Mesodermal cell (in vitro differentiated cells): ENCODE measurements around the gene CTSL.

Source experiments
- H3K27ac ChIP-seq: 2 replicates; pipeline ENCODE4 v1.7.0; 2013; ENCODE audit warnings: mild to moderate bottlenecking, low read depth, low read length, moderate library complexity; ENCODE audit not compliant: severe bottlenecking
- H3K36me3 ChIP-seq: 2 replicates; pipeline ENCODE4 v1.7.1; 2013; ENCODE audit warnings: mild to moderate bottlenecking, low read length, moderate library complexity; ENCODE audit not compliant: control insufficient read depth, insufficient read depth
- H3K4me1 ChIP-seq: one replicate; pipeline ENCODE4 v1.7.1; 2013; ENCODE audit warnings: mild to moderate bottlenecking, low read length; ENCODE audit not compliant: insufficient read depth, control insufficient read depth, poor library complexity, severe bottlenecking
- H3K4me3 ChIP-seq: 2 replicates; pipeline ENCODE4 v1.7.0; 2013; ENCODE audit warnings: low read length, control low read depth, mild to moderate bottlenecking; ENCODE audit not compliant: insufficient read depth, poor library complexity, severe bottlenecking; ENCODE audit errors: extremely low read depth
- H3K9me3 ChIP-seq: 2 replicates; pipeline ENCODE4 v1.7.1; 2013; ENCODE audit warnings: mild to moderate bottlenecking, low read length, moderate library complexity; ENCODE audit not compliant: control insufficient read depth
- WGBS, 2 experiments: methylation state at CpG; one replicate each; pipeline ENCODE4 v1.1.5; 2013; ENCODE audit warnings: missing lambda C conversion rate in 2 of 2; ENCODE audit not compliant: insufficient coverage in 2 of 2; 5-methylcytosine and 5-hydroxymethylcytosine counted together

Gene CTSL

DNA sequence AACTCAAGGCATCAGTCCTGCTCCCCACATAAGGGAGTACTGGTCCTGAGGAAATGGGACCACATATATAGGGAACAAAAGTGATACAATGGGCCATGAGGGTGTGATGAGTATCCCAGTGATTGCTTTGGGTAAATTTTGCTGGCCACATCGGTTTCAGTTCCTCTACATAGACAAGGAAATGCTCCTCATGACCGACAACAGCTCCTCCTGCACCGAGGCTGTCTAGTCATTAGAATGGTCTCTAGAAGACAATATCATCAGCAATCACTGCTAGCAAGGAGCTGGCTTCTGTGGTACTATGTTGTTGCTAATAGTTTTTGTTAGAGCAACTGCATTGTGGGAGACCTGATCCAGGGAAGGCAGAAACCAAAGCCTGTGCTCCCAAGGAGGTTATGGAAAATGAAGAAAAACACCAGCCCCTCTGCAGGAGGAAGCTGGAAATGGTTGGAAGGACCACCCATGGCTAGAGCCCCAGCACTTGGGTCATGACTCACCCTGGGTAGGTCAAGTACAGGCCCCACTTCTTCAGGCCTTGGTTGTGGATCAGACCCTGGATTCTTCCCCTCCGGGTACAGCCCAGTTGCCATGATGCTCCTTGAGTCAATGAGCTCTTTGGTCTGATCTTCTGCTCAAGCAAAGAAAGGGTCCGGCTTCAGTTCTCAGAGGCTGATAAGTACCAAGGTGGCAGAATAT lies 3.4 kb upstream of the CTSL start:
- H3K4me1 ChIP-seq, result no peaks in the 10 kb centered on the region
- WGBS, 2 experiments, result 93 to 97% methylated on average over 3 to 4 of the region's 5 CpGs

DNA sequence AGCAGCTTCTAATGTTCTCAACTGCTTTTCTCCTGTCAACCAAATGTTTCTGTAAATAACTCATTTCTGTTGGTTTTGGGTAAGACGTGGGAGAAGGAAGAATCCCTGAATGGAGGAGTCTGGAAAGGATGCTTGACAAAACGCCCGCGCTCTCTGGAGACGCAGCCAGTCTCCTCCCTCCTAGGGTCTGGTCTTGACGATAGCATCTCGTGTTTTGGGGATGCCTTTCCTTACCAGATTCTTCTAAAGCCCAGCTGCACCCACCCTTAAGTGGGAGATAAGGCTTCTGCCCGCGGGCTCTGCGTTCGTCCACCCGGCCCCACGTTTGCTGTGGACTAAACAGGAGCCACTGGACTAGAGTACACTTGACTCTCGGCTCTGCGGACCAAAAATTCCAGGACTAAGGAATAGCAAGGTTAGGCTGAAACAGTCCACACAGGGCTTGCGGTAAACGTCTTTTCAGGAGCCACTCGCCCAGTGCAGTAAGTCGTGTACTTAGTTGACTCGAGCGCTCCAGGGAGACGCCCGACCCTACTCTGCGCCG lies 491 bp upstream of the CTSL start:
- no peaks in the 10 kb centered on the region for H3K9me3 ChIP-seq
- H3K4me3 ChIP-seq, result peak overlapping the region; percentile 61
- peaks cover 26% of the 10 kb centered on the region for H3K36me3 ChIP-seq
- no peaks in the 10 kb centered on the region for H3K4me1 ChIP-seq
- peak overlapping the region; percentile 92 for H3K27ac ChIP-seq
- WGBS, 2 experiments, result 1% methylated on average over 13 to 24 of the region's 25 CpGs

More for the DNA sequence above, 3.4 kb upstream of the CTSL start:
- Histone ChIP-seq H3K9me3 (no peaks in the 10 kb centered on the region), H3K27ac (no peak overlapping the region), H3K36me3 (no peaks in the 10 kb centered on the region), H3K4me3 (no peak overlapping the region)

DNA sequence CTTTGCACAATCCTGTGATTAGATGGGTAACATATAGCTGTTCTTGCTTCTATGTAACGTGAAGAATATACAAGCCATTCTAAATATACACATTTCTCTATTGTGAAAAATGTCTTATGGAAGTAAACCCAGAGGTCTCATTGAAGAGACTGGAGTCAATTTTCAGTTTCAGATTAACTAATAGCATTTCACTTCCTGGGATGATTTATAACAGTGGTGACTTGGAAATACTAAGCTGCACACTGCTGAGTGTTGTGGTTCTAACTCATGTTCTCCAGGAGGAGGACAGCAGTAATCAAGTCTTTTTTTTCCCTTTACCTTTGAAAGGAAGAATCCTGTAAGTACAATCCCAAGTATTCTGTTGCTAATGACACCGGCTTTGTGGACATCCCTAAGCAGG lies 3.3 kb downstream of the CTSL start:
- peaks cover 42% of the 10 kb centered on the region for H3K36me3 ChIP-seq
- H3K27ac ChIP-seq, result no peak overlapping the region
- H3K9me3 ChIP-seq, result no peaks in the 10 kb centered on the region
- no peak overlapping the region for H3K4me3 ChIP-seq
- WGBS, 2 experiments, result 70 to 100% methylated on average over 1 of the region's 2 CpGs
- H3K4me1 ChIP-seq, result no peaks in the 10 kb centered on the region

DNA sequence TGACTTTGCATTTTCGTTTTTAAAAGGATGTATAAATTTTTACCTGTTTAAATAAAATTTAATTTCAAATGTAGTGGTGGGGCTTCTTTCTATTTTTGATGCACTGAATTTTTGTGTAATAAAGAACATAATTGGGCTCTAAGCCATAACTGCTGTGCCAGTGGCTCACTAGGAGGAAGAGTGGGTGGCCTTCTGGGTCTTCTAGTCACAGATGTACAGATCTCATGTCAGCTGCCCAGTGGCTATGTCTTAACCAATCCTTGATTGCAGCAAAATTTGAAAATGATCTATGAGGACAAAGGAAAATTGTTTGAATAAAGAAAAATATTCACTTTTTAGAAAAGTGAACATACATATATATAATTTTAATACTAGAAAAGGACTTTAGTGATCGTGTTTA lies 5.4 kb downstream of the CTSL start:
- Histone ChIP-seq H3K4me3 (no peak overlapping the region), H3K9me3 (no peaks in the 10 kb centered on the region), H3K4me1 (no peaks in the 10 kb centered on the region), H3K36me3 (peaks cover 42% of the 10 kb centered on the region), H3K27ac (no peak overlapping the region)
- 100% methylated on average over 1 of the region's 2 CpGs; no CpG with 5 or more reads in 1 of the 2 experiments for WGBS, 2 experiments

DNA sequence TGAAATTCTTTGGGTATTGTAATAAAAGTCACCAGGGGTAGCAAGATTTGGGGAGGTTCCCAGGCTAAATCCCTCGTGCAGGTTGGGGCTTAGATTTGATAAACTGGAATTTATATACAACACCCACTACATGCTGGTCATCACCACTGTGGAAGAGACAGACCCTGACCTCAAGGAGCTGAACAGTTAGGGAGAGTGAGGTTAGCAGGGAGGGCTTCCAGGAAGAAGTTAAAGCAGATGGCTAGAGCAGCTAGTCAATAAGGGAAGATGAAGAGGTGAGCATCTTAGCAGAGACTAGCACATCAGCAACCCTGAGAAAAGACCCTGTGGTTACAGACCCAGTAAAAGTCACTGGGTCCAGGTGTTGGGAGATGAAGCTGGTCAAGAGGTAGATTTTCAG lies 6.4 kb downstream of the CTSL start:
- no CpG with 5 or more reads among the region's 1 CpG for WGBS, 2 experiments
- Histone ChIP-seq H3K9me3 (no peaks in the 10 kb centered on the region), H3K4me1 (no peaks in the 10 kb centered on the region), H3K4me3 (no peak overlapping the region), H3K27ac (no peak overlapping the region), H3K36me3 (peaks cover 42% of the 10 kb centered on the region)

DNA sequence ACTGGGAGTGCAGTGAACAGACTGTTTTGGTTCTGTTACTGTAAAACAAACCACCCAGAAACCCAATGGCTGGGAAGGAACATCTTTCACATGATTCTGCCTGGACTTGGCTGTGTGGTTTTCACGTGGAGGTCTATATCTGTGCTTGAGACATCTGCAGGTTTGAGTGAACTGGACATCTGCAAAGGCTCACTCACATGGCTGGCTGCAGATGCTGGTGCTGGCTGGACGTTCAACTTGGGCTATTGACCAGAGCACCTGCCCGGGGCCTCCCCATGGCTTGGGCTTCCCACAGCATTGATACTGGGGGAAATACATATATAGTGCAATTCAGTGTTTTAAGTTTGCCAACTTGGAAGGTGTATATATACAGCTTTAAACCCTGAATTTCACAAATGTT lies 6.8 kb downstream of the CTSL start:
- Histone ChIP-seq H3K4me1 (no peaks in the 10 kb centered on the region), H3K36me3 (peaks cover 41% of the 10 kb centered on the region), H3K4me3 (no peak overlapping the region), H3K9me3 (no peaks in the 10 kb centered on the region), H3K27ac (no peak overlapping the region)
- WGBS, 2 experiments, result 80 to 83% methylated on average over 1 of the region's 3 CpGs

DNA sequence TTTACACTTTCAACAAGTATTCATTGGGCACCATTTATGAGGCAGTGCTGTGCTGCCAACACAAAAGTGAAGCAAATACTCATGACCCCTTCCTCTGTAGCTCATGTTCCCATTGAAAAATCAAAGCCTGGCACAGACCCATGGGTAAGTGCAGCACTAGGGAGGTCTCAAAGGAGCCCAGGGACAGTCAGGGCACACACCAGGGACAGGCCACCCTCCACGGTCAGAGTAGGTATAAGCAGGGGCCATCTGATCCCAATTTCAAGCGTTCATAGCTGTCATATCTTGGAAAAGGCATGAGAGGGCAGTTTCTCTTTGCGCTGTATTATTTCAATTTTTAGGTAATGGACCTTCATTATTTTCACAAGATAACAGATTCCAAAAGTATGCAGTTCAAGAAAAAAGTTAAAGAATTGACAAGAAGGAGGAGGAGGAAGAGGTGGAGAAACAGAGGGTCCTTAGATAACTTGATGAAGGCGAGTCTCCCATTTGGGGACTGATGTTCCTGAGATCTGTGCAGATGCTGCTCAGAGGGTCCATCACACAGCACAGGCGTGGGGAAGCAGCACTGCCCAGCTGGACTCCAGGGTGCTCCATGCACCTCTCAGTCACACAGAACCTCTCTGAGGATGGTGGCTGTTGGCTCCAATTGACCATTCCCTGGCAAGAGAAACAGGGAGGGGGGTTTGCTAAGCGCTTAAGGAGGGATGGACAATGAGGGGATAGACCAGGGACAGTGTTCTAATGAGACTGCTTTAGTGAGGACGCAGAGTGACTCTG lies 7.5 kb downstream of the CTSL start:
- H3K36me3 ChIP-seq, result peaks cover 34% of the 10 kb centered on the region
- WGBS, 2 experiments, result 83 to 98% methylated on average over 5 of the region's 7 CpGs
- H3K27ac ChIP-seq, result no peak overlapping the region
- no peaks in the 10 kb centered on the region for H3K9me3 ChIP-seq
- H3K4me3 ChIP-seq, result no peak overlapping the region
- no peaks in the 10 kb centered on the region for H3K4me1 ChIP-seq

DNA sequence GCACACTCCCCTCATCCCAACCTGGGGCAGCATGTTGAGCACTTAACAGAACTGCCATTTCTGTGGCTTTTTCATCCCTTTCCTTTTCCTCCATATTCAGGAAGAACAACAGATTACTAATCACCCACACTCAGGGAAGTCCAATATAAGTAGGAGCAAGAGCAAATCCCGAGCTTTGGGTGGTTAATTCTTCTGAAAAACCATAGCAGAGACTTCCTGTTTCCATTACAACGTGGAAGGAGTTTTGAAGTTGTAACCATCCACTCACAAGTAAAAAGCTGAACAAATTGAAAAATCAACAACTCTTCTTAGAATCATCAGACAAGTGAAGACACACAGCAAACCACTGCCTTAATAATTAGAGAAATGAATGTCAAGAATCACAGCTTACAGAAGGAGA lies 8.2 kb downstream of the CTSL start:
- Histone ChIP-seq H3K36me3 (peaks cover 27% of the 10 kb centered on the region), H3K27ac (no peak overlapping the region), H3K9me3 (no peaks in the 10 kb centered on the region), H3K4me1 (no peaks in the 10 kb centered on the region), H3K4me3 (no peak overlapping the region)
- 60 to 84% methylated on average over 2 of the region's 2 CpGs for WGBS, 2 experiments

DNA sequence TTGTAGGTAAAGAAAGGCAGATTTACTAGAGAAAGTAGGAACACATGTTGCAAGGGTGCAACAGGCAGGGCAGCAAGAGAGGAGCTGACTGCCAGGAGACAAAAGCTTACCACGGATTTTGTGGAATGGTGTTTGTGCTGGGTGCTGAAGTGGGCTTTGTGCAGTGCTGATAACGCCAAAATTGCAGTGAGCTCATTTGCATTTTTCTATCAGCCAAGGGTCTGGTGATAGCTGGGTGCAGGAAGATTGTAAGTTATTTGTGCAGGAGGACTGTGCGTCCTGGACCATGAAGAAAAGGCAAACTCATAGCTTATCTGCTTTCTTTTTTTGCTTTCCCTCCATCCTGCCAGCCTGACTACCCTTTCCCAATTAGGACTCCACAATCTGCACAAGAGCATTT lies 13.6 kb downstream of the CTSL start:
- Histone ChIP-seq H3K27ac (no peak overlapping the region), H3K36me3 (no peaks in the 10 kb centered on the region), H3K4me1 (no peaks in the 10 kb centered on the region), H3K9me3 (no peaks in the 10 kb centered on the region), H3K4me3 (no peak overlapping the region)
- WGBS, 2 experiments, result 94 to 100% methylated on average over 3 of the region's 3 CpGs

DNA sequence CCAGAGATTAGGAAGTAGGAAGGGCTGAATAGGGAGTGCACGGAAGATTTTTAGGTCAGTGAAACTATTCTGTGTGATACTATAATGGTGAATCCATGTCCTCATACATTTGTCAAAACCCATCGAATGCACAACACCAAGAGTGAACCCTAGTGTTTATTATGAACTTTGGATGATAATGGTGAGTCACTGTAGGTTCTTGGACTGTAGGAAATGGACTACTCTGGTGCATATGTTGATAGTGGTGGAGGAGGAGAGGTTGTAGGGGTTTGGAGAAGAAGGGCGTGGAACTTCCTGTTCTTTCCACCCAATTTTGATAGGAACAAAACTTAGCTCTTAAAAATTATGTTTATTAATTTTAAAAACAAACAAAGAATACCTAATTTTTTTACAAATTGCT lies 14.3 kb downstream of the CTSL start:
- WGBS, 2 experiments, result 88 to 100% methylated on average over 1 of the region's 3 CpGs
- Histone ChIP-seq H3K4me3 (no peak overlapping the region), H3K4me1 (no peaks in the 10 kb centered on the region), H3K36me3 (no peaks in the 10 kb centered on the region), H3K9me3 (no peaks in the 10 kb centered on the region), H3K27ac (no peak overlapping the region)

DNA sequence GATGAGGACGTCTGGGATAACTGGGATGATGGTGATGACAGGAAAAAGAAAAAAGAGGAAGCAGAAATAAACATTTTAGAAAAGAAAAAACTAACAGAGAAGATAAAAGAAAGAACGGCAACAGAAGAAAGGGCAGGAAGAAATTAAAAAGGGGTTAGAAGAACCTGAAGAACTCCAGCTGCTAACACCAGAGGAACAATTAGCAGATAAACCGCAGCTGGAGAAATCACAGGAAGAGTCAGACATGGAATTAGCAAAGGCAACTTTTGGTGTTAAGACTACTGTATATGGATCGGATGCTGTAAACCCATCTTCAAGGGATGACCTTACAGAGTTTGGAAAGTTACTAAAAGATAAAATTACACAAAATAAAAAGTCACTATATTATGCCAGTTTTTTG lies 15.4 kb downstream of the CTSL start:
- no peaks in the 10 kb centered on the region for H3K36me3 ChIP-seq
- WGBS, 2 experiments, result 88% methylated on average over 2 of the region's 4 CpGs; no CpG with 5 or more reads in 1 of the 2 experiments
- H3K9me3 ChIP-seq, result no peaks in the 10 kb centered on the region
- no peak overlapping the region for H3K4me3 ChIP-seq
- no peaks in the 10 kb centered on the region for H3K4me1 ChIP-seq
- no peak overlapping the region for H3K27ac ChIP-seq
